MG63 (cell line): ENCODE data around the gene ITPR1. TPM values are rescaled to one million over a fixed set of nuclear protein-coding genes. Genes with fewer than 3 reads are reported as not detected.

Experiments used
- DNase-seq: peaks from one replicate; pipeline ENCODE4 v3.0.0-alpha.2; 2020
- H3K27me3 ChIP-seq: fragments of 250-450 bp; sonication (Bioruptor Pico); 2 replicates; pipeline ENCODE4 v1.5.1; 2020; ENCODE audit warnings: mild to moderate bottlenecking, moderate library complexity
- H3K36me3 ChIP-seq: fragments of 250-450 bp; sonication (Bioruptor Pico); 2 replicates; pipeline ENCODE4 v1.5.1; 2020; ENCODE audit warnings: mild to moderate bottlenecking, moderate library complexity
- H3K4me3 ChIP-seq: fragments of 250-450 bp; sonication (Bioruptor Pico); 2 replicates; pipeline ENCODE4 v1.5.1; 2020; ENCODE audit warnings: mild to moderate bottlenecking, moderate library complexity
- H3K9me3 ChIP-seq: fragments of 250-450 bp; sonication (Bioruptor Pico); 2 replicates; pipeline ENCODE4 v1.5.1; 2020; ENCODE audit warnings: mild to moderate bottlenecking, moderate library complexity
- total RNA-seq: library from RNA; depleted of rRNA; stranded (reverse); fragments of >200 nt; shearing (Covaris generic); gene quantifications from 2 replicates; pipeline ENCODE4 v1.2.3, GENCODE V29; 2014; ENCODE audit warnings: low replicate concordance

ITPR1 gene
- total RNA-seq, 1 experiment from 2014 or later: 1.7 TPM

DNA sequence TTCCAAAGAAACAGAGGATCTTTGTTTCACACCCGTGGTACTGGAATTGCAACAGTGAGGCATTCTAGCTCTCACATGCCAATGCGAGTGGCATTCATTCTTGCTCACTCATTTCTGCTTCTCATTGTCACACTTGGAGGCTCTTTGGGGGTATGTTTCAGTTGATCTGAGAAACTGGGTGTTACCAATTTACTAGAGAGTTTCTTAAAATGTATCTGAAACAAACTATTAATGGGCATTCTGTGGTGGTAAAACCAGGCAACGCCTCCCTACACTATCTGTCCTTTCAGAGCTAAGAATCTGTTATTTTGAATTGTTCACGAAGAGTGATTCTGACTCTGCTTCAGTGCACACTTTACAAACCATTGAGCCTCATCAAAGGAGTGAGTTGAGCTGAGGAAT, 345.5 kb downstream of the ITPR1 start:
- no peak for DNase-seq

DNA sequence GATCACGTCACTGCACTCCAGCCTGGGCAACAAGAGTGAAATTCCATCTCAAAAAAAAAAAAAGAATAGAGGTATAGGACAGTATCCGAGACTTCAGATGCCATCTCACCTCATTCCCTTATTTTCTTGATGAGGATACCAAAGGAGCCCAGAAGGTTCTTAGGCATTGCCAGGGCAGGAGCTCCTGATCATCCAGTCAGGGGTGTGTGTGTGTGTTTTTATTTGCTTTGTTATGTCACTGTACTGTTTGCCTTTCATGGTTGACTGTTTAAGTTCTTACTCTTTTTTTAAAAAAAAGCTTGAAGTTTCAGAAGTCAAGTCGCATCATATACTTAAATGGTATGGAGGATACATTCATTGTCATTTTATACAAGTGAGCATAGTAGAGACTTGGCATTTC, 346.1 kb downstream of the ITPR1 start:
- Histone ChIP-seq H3K9me3 (no peaks in the 10 kb centered on the region), H3K36me3 (no peaks in the 10 kb centered on the region), H3K4me3 (no peak overlapping the region), H3K27me3 (no peaks in the 10 kb centered on the region)
- DNase-seq: no peak

More for the DNA sequence above, 345.5 kb downstream of the ITPR1 start:
- H3K36me3 ChIP-seq: no peaks in the 10 kb centered on the region
- no peaks in the 10 kb centered on the region for H3K9me3 ChIP-seq
- no peaks in the 10 kb centered on the region for H3K27me3 ChIP-seq
- H3K4me3 ChIP-seq: no peak overlapping the region

DNA sequence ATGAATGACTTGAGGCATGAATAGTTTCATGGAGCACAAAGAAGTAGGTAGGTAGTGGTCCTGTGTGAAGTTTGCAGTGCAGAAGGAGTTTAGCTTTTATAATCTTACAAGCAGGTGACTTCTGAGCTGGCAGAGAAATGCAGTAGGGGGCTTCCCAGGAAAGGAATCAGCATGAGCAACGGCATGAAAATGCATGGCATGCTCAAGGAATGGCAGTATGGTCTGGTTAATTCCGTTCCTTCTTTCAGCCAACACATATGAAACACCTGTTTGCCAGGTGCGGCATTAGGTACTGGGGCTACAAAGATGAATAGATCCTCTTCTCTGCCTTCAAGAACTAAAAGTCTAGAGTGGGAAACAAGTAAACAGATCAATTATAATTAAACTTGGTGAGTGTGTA, 348.1 kb downstream of the ITPR1 start:
- no peak for DNase-seq
- H3K27me3 ChIP-seq: no peaks in the 10 kb centered on the region
- H3K36me3 ChIP-seq: no peaks in the 10 kb centered on the region
- no peaks in the 10 kb centered on the region for H3K9me3 ChIP-seq
- H3K4me3 ChIP-seq: no peak overlapping the region

DNA sequence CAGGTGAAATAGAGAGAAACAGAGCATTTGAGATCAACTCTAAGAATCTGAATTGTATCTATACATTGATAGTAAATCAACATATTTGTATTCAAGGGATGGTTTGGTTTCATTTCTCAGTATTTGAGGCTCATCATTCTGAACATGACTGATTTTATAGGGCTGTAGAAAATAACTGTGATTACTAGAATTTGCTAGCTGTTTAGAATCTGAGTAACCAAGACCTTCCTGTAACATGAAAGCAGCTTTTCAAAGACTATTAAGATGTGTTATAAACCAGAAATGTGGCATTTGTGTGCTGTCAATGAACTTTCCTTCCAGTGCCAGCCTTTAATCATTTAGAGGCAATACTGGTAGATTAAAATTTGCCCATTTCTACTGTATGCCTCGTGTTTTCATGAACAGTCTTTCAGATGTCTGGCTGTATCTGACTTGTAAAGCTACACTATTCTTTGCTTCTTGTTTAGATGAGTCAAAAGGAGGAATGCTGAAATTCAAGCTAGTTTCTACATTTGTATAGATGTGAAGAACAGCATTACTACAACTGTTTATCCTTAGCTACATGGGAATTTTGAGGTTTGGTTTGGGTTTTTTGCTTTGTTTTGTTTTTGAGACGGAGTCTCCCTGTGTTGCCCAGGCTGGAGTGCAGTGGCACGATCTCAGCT, 348.8 kb downstream of the ITPR1 start:
- DNase-seq: no peak
- no peak overlapping the region for H3K4me3 ChIP-seq

DNA sequence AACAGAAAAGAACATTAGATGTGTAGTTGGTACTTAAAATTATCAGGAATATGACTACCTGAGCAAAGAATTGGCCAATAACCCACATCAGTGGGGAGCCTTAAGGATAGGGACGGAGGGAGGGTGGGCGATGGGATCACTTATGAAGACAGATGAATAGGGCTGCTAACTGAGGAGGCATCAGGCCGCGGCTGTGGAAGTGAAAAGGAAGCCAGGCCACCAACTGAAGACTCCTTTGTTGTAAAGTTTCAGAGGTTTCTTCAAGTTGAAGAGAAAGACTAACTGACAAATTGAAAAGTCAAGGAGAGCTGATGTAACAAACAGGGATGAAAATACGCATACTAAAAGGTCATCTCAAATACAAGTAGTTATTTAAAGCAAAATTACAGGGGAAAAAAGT, 350.5 kb downstream of the ITPR1 start:
- Histone ChIP-seq H3K27me3 (no peaks in the 10 kb centered on the region), H3K9me3 (no peaks in the 10 kb centered on the region), H3K36me3 (no peaks in the 10 kb centered on the region), H3K4me3 (no peak overlapping the region)
- no peak for DNase-seq

More for the DNA sequence above, 348.8 kb downstream of the ITPR1 start:
- Histone ChIP-seq H3K9me3 (no peaks in the 10 kb centered on the region), H3K27me3 (no peaks in the 10 kb centered on the region), H3K36me3 (no peaks in the 10 kb centered on the region)

DNA sequence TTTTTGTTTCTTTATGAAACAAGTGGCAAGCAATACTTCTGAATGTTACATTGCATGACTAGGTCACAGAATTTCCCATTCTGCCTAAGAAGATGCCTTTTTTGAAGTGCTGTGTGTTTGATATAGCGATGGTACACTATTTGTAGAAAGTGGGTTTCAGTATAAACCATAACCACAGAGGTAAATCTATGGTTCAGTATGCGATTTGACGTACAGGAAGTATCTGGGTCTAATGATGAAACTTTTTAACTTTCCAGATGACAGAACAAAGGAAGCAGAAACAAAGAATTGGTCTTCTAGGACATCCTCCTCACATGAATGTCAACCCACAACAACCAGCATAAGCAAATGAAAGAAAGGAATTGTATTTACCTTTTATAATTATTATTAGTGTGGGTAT, 352.7 kb downstream of the ITPR1 start:
- H3K9me3 ChIP-seq: no peaks in the 10 kb centered on the region
- no peaks in the 10 kb centered on the region for H3K36me3 ChIP-seq
- no peaks in the 10 kb centered on the region for H3K27me3 ChIP-seq
- no peak overlapping the region for H3K4me3 ChIP-seq
- no peak for DNase-seq

DNA sequence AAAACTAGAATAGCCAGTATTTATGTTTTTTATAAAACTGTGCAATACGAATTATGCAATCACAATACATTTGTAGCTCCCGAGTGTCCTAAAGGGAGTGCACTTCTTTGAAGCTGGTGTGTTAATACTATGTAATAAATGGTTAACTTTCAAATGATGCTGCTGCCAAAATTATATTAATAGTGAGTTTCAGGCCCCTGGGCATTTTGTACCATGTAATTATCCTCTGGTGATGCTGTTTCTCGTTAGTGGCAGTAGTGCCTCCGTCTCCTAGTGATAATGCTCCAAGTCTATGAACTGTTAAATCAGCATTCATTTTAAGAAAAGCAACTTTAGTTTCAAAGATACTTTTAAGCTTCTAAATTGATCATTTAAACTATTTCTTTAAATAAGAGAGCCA, 353.4 kb downstream of the ITPR1 start:
- no peaks in the 10 kb centered on the region for H3K36me3 ChIP-seq
- no peaks in the 10 kb centered on the region for H3K27me3 ChIP-seq
- no peak overlapping the region for H3K4me3 ChIP-seq
- H3K9me3 ChIP-seq: no peaks in the 10 kb centered on the region
- DNase-seq: no peak

DNA sequence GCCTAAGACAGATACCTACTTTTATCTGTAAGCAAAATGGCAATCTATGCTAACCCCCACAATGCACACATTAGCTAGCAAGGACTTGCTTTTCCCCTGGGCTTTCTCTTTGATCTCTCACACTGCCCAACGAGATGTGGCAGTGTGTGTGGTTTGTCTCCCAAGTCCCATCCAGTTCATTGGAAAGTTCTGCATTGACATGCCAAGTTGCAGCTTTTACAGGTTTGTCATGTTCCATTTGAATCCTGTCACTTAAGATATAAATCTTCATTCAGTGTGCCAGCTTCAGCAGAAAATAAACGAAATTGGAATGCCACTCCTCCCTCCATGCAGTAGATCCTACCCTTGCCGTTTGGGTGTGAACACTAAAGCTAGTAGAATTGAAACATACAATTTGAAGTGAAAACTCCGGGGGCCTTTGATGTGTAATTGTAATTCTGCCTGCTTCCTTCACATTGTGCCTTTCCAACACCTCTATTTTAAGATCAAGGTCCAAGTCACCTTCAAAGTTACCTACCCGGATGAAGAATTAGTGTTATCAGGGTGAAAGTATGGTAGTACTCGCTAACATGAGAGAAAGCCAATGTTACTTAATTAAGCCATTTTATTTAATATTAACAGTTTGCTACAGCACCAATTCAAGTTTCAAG, 355.2 kb downstream of the ITPR1 start:
- H3K9me3 ChIP-seq: no peaks in the 10 kb centered on the region
- DNase-seq: no peak
- H3K36me3 ChIP-seq: no peaks in the 10 kb centered on the region
- no peaks in the 10 kb centered on the region for H3K27me3 ChIP-seq
- no peak overlapping the region for H3K4me3 ChIP-seq

DNA sequence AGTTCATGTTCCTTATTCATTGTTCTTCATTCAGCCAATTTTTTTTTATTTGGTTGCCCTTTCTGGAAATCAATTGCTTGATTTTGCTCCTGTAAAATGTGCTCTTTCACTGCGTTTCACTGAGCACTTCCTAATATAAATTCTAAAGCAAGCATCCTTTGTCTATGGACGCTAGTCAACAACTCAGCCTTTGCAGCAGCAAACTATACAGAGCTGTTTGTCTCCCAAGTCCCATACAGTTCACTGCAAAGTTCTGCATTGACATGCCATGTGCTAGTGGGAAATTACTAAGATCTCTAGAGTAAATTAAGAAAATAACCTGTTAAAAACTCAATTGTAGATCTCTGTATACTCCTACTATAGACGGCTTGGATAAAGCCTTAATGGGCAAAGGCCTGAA, 356.0 kb downstream of the ITPR1 start:
- H3K4me3 ChIP-seq: no peak overlapping the region
- H3K27me3 ChIP-seq: no peaks in the 10 kb centered on the region
- no peaks in the 10 kb centered on the region for H3K9me3 ChIP-seq
- H3K36me3 ChIP-seq: no peaks in the 10 kb centered on the region
- DNase-seq: no peak

DNA sequence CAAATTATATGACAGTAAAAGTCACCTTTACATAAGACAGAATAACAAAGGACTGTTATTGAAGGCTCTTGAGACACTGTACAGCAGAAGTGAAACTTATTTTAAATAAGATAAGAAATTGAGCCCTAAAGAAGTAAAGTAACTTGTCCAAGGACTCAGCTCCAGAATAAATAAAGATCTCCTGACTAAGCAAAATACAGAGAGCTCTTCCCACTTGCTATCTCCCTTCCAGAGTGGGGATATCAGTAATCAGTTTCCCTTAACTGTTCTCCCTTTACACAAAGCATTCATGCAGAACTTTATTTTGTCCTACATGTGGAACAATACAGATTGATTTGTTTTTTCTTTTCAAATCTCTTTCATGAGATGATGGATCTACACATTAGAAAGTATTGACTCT, 356.6 kb downstream of the ITPR1 start:
- Histone ChIP-seq H3K27me3 (no peaks in the 10 kb centered on the region), H3K9me3 (no peaks in the 10 kb centered on the region), H3K36me3 (no peaks in the 10 kb centered on the region), H3K4me3 (no peak overlapping the region)
- DNase-seq: no peak

DNA sequence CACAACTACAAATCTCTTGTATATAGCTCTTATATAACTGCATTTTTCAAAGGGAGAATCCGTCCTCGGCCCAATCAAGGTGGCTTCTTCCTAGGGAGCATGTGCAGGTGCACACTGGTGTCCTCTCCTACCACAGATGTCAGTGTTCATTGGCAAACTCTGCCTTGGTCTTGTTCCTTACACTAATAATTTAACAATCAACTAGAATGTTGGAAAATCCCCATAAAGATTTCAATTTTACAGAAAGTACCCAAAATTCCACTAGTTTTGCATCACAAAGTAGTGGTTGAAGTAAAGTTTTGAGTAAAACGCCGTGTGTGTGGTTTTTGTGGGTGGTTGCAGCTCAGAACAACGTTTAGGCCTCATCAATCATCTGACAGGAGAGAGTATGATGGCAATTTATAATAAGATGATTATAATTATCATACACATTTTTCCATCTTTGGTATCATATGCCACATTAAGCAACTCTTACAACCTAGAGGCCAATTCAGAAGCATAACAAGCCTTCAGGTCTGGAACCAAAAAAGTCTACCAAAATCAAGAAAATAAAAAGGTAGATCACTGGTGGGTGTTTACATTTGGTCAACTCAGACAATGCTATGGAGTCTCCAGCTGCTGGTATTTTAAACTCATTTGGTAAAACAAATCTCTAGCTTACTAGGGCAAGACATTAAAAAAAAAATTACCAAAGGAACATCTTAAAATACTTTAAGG, 357.2 kb downstream of the ITPR1 start:
- no peaks in the 10 kb centered on the region for H3K36me3 ChIP-seq
- DNase-seq: no peak
- H3K9me3 ChIP-seq: no peaks in the 10 kb centered on the region
- H3K4me3 ChIP-seq: no peak overlapping the region
- no peaks in the 10 kb centered on the region for H3K27me3 ChIP-seq

DNA sequence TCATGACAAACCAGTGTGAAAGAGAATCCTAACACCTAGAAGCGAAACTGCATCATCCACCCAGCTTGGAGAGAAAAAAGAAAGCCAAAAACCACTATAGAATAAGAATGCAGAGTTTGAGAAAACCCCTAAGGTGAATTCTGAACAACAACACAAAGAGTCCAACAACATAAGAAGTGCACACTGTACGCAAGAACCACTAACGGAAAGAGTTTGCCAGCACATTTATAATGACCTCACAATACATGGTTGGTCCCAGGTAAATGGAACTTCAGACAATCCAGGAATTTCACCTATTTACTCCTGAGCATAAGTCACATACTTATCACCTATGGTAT, 357.7 kb downstream of the ITPR1 start:
- no peaks in the 10 kb centered on the region for H3K27me3 ChIP-seq
- H3K9me3 ChIP-seq: no peaks in the 10 kb centered on the region
- DNase-seq: no peak
- no peak overlapping the region for H3K4me3 ChIP-seq
- H3K36me3 ChIP-seq: no peaks in the 10 kb centered on the region

DNA sequence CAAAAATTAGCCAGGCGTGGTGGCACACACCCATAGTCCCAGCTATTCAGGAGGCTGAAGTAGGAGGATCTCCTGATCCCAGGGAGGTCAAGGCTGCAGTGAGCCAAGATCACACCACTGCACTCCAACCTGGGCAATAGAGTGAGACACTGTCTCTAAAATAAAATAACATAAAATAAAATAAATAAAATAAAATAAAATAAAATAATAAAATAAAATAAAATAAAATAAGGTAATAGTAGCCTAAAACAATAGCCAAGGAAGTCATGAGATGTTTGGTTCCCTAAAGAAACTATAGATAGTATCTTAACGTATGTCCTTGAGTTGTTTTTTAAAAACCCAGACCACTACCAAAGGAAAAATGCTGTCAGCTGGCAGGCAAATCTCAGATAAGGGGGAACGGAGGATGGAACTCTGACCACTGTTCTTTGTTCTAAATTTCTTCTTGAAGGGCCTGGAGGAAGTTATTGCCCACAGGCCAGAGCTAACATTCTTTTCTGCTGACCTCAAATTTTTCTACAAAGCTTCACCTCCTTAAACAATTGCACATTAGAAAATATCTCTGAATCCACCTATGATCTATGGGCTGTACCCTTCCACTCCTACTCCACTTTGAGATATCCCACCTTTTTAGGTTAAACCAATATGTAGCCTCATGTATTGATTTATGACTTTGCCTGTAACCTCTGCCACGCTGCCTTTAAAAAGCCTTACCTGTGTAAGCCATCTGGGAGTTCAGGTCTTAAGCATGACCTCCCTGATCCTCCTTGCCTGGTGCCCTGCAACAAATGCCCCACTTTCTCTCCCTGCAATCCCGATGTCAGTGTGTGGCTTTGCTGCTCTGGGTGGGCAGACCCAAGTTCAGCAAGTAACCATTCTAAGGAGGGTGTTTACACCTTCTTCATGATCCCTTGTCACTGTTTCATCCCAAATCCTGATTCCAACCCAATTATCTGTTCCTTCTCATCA, 359.9 kb downstream of the ITPR1 start:
- Histone ChIP-seq H3K4me3 (no peak overlapping the region), H3K9me3 (no peaks in the 10 kb centered on the region), H3K36me3 (no peaks in the 10 kb centered on the region), H3K27me3 (no peaks in the 10 kb centered on the region)
- DNase-seq: no peak

DNA sequence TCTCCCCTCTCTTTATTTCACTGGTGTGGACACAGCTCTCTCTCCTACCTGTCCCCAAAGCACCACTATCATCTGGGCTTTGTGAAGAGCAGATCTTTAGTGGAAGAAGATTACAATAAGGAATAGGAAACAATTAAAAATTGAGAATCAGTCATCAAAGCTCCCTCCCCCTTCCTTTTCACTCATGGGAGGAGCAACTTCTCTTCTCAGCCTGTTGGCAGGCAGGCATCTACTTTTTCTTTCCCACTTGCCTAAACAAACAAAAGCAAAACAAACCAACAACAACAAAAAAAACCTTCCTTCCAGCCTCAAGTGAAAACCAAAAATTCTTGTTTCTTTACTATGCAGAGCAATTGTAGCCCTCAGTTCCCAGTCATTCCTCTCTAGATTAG, 360.6 kb downstream of the ITPR1 start:
- Histone ChIP-seq H3K27me3 (no peaks in the 10 kb centered on the region), H3K36me3 (no peaks in the 10 kb centered on the region), H3K9me3 (no peaks in the 10 kb centered on the region), H3K4me3 (no peak overlapping the region)
- no peak for DNase-seq

DNA sequence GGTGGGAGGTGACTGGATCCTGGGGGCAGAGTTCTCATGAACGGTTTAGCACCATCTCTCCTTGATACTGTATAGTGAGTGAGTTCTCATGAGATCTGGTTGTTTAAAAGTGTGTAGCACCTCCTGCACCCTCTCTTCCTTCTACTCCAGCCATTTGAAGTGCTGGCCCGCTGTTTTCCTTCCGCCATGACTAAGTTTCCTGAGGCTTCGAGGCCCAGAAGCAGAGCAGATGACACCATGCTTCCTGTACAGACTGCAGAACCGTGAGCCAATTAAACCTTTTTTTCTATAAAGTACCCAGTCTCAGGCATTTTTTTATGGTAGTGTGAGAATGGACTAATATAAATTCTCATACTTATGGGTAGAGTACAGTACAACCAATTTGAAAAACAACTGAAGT, 362.5 kb downstream of the ITPR1 start:
- H3K9me3 ChIP-seq: no peaks in the 10 kb centered on the region

DNA sequence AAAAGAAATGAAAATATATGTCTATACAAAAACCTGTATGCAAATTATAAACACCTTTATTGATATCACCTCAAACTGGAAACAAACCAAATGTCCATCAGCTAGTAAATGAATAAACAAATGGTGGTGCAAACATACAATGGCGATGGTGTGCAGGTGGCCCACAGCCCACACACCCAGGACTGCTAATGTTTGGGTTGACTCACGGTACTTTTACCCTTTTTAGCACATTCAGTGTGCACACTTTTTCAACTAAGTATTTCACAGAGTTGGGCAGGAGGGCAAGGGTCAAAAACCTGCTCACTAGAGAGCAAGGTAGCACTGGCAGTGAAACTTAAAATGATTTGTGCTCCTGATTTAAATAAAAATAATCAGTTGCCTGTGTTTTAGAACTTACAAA, 363.0 kb downstream of the ITPR1 start:
- Histone ChIP-seq H3K36me3 (no peaks in the 10 kb centered on the region), H3K9me3 (no peaks in the 10 kb centered on the region), H3K4me3 (no peak overlapping the region), H3K27me3 (no peaks in the 10 kb centered on the region)
- no peak for DNase-seq

More for the DNA sequence above, 362.5 kb downstream of the ITPR1 start:
- Histone ChIP-seq H3K4me3 (no peak overlapping the region), H3K36me3 (no peaks in the 10 kb centered on the region), H3K27me3 (no peaks in the 10 kb centered on the region)
- DNase-seq: no peak

DNA sequence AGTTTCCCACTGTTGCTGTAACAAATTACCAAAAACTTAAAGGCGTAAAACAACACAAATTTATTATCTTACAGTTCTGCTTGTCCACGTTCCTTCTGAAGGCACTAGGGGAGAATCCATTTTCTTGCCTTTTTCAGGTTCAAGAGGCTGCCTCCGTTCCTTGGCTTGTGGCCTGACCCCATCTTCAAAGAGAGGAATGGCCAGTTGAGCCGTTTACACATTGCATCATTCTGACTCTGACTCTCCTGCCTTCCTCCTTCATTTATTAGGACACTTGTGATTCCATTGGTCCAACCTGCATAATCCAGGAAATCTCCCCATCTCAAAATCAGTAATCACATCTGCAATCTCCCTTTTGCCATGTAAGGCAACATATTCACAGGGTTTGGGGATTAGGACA, 363.4 kb downstream of the ITPR1 start:
- no peaks in the 10 kb centered on the region for H3K27me3 ChIP-seq
- H3K9me3 ChIP-seq: no peaks in the 10 kb centered on the region
- H3K36me3 ChIP-seq: no peaks in the 10 kb centered on the region
- no peak for DNase-seq
- no peak overlapping the region for H3K4me3 ChIP-seq
